BLaER1 (cell line): ENCODE measurements around the gene BCHE.
"Not testable (repeated sequence)": the region's sequence is repeated elsewhere in the genome, so short reads cannot be mapped to it uniquely, and the experiment has no call there.

Source experiments
- H3K27ac ChIP-seq: shearing (Covaris generic); formaldehyde crosslinking; 2 replicates; pipeline ENCODE4 v1.8.1; 2022
- H3K27me3 ChIP-seq: shearing (Covaris generic); formaldehyde crosslinking; 2 replicates; pipeline ENCODE4 v1.8.1; 2022
- H3K36me3 ChIP-seq: shearing (Covaris generic); formaldehyde crosslinking; 2 replicates; pipeline ENCODE4 v1.8.1; 2022
- H3K4me1 ChIP-seq: shearing (Covaris generic); formaldehyde crosslinking; 2 replicates; pipeline ENCODE4 v1.8.1; 2022
- H3K4me2 ChIP-seq: shearing (Covaris generic); formaldehyde crosslinking; 2 replicates; pipeline ENCODE4 v1.8.1; 2022
- H3K4me3 ChIP-seq: shearing (Covaris generic); formaldehyde crosslinking; 2 replicates; pipeline ENCODE4 v1.8.1; 2022
- H3K9ac ChIP-seq: shearing (Covaris generic); formaldehyde crosslinking; 2 replicates; pipeline ENCODE4 v1.8.1; 2022
- H3K9me3 ChIP-seq: shearing (Covaris generic); formaldehyde crosslinking; 2 replicates; pipeline ENCODE4 v1.8.1; 2022
- H4K20me1 ChIP-seq: shearing (Covaris generic); formaldehyde crosslinking; 2 replicates; pipeline ENCODE4 v1.8.1; 2022
- Cebpa-rat ChIP-seq: shearing (Covaris generic); IDR thresholded peaks from 2 replicates; pipeline ENCODE4 v1.8.1; 2022

BCHE gene

DNA sequence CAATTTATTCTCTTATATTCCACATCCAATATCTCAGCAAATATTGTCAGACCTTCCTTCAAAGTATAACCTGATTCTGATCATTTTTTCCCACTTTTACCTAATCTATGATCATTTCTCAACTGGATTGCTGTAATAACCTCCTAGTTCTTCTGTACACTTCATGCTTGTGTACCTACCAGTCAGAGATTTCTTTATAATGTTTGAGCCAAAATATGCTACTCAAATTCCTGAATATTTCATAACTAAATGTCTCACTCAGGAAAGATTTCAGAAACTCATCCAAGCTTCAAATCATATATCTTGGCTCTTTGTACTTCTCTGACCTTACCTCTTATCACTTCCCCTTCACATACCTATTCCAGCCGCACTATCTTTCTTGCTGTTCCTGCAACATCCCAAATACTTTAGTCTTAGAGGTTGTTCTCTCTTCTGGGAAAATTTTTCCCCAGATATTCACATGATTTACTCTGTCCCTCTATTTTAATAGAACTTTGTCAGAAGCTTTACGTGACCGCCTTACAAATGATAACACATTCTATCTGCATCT is 20.0 kb downstream of the BCHE start:
- H3K9ac ChIP-seq = no peak overlapping the region
- H3K27ac ChIP-seq = no peak overlapping the region
- H3K9me3 ChIP-seq = no peaks in the 10 kb centered on the region
- no peak for TF ChIP-seq Cebpa-rat
- H3K27me3 ChIP-seq = no peaks in the 10 kb centered on the region
- no peaks in the 10 kb centered on the region for H3K4me1 ChIP-seq
- H3K36me3 ChIP-seq = no peaks in the 10 kb centered on the region
- no peaks in the 10 kb centered on the region for H4K20me1 ChIP-seq
- no peak overlapping the region for H3K4me3 ChIP-seq
- no peak overlapping the region for H3K4me2 ChIP-seq

DNA sequence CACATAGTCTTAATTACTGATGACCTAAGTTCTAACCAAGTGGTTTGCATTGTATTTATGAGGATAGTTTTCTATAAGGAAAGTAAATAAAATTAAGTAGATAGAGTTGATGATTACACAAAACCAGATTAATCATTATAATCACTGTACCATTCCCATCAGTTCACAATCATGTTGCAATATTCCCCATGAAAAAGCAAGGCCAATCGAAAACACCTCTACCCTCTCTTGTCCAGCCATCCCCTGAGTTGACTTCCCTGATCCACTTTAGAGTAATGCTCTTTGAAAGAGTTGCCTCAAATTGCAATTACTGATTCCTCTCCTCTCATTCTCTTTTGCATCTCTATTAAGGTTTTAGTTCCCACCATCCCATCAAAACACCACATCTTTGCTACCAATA is 21.0 kb downstream of the BCHE start:
- H3K36me3 ChIP-seq = no peaks in the 10 kb centered on the region
- H3K9ac ChIP-seq = no peak overlapping the region
- no peaks in the 10 kb centered on the region for H3K27me3 ChIP-seq
- no peaks in the 10 kb centered on the region for H3K9me3 ChIP-seq
- TF ChIP-seq Cebpa-rat = no peak
- H3K27ac ChIP-seq = no peak overlapping the region
- no peak overlapping the region for H3K4me3 ChIP-seq
- no peak overlapping the region for H3K4me2 ChIP-seq
- no peaks in the 10 kb centered on the region for H3K4me1 ChIP-seq
- H4K20me1 ChIP-seq = no peaks in the 10 kb centered on the region

DNA sequence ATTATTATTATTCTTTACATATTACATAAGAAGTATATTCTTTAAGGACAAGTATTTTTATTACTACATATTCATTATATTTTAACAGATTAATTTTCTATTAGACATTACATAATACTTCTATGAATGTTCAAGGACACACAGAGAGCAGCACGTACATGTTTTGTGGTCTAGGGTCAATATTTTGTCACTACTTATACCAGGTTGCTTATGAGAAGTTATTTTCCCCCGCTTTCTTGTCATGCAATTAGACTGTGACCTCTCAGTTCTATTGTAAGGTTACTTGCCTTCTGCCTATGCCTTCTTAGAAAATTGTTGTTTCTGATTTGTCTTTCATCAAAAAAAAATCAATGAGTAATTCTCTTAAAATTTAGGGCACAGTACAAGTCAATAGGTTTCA is 21.5 kb downstream of the BCHE start:
- no peak overlapping the region for H3K9ac ChIP-seq
- no peaks in the 10 kb centered on the region for H3K4me1 ChIP-seq
- no peak overlapping the region for H3K4me3 ChIP-seq
- H3K27ac ChIP-seq = no peak overlapping the region
- H3K27me3 ChIP-seq = no peaks in the 10 kb centered on the region
- no peak for TF ChIP-seq Cebpa-rat
- no peaks in the 10 kb centered on the region for H3K36me3 ChIP-seq
- H3K9me3 ChIP-seq = no peaks in the 10 kb centered on the region
- H4K20me1 ChIP-seq = no peaks in the 10 kb centered on the region
- H3K4me2 ChIP-seq = no peak overlapping the region

DNA sequence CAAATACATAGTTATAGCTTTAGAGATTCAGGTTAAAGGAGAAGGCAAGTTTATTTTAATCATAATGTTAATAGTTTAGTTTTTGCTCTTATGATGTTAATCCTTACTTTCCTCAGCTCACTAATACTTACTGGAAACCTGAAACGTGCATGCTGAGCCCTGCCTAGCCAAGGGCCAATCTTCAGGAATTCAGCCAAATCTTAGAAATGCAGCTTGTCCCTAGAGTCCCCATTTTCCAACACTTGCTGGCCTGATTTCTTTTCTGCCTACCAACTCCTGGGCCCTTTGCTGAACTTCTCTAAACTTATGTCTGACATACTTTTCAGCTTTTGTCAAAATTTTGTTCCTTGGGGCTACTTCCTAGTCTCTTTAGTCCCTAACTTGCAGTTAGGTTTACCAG is 22.8 kb downstream of the BCHE start:
- Histone ChIP-seq H3K36me3 (no peaks in the 10 kb centered on the region), H3K27me3 (no peaks in the 10 kb centered on the region), H3K9ac (no peak overlapping the region), H3K4me2 (no peak overlapping the region), H3K4me3 (no peak overlapping the region), H3K9me3 (no peaks in the 10 kb centered on the region), H4K20me1 (no peaks in the 10 kb centered on the region), H3K4me1 (no peaks in the 10 kb centered on the region), H3K27ac (no peak overlapping the region)
- TF ChIP-seq Cebpa-rat = no peak

DNA sequence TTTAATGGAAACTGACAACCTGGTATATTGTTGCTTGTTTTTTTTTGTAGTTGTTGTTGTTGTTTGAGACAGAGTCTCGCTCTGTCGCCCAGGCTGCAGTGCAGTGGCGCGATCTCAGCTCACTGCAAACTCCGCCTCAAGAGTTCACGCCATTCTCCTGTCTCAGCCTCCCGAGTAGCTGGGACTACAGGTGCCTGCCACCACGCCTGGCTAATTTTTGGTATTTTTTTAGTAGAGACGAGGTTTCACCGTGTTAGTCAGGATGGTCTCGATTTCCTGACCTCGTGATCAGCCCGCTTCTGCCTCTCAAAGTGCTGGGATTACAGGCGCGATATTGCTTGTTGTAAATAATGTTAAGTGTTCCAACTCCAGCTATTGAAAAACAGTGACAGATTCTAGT is 29.3 kb downstream of the BCHE start:
- not testable (repeated sequence) for H3K4me3 ChIP-seq, H3K9me3 ChIP-seq, H4K20me1 ChIP-seq, H3K36me3 ChIP-seq, H3K4me1 ChIP-seq, H3K9ac ChIP-seq, H3K27ac ChIP-seq, H3K27me3 ChIP-seq, H3K4me2 ChIP-seq

DNA sequence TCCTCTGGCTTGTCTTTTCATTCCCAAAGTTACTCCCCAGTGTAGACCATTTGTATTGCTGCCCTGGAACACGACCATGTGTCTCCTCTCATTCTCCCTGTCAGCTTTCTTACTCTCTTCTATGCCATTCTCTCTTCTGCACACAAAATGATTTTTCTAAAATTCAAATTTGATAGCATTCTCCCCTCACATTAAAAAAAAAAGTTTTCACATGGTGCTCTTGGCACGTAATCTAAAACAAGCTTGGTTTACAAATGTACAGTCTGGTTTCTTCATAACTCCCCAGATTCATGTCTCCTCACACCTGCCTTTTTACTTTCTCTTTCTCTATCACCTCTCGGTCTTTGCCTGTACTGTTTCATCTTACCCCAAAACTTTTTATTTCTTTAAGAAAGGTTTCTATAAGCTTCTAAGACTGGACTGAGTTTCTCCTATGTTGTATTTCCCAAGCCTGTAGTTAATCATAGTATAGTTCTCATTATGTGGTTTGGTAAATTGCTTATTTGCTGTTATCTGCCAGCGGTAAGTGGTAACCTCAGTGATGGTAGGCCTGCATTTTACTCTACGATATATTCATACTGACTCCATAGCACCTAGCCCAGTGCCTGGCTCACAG is 31.2 kb downstream of the BCHE start:
- TF ChIP-seq Cebpa-rat = no peak
- no peak overlapping the region for H3K9ac ChIP-seq
- H3K27ac ChIP-seq = no peak overlapping the region
- no peaks in the 10 kb centered on the region for H3K36me3 ChIP-seq
- no peaks in the 10 kb centered on the region for H3K9me3 ChIP-seq
- no peaks in the 10 kb centered on the region for H3K27me3 ChIP-seq
- H3K4me1 ChIP-seq = no peaks in the 10 kb centered on the region
- no peak overlapping the region for H3K4me3 ChIP-seq
- no peak overlapping the region for H3K4me2 ChIP-seq
- H4K20me1 ChIP-seq = no peaks in the 10 kb centered on the region

DNA sequence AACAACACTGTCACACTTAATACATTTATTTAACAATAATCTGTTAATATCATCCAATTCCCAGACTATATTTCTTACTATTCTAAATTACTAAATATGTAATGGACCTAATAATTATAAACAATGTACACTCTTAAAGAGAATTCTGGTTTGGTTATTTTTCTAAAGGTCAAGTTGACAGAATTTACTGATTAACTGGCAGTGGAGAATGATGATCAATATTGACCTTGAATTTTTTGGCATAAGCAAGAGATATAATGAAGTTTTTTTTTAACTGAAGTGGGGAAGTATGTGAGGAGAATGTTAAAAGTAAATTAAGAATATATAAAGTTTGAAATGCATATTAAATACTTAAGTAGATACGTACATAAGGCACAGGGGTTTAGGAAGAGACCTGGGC is 33.8 kb downstream of the BCHE start:
- Histone ChIP-seq H3K4me1 (no peaks in the 10 kb centered on the region), H3K4me3 (no peak overlapping the region), H3K9ac (no peak overlapping the region), H3K4me2 (no peak overlapping the region), H3K36me3 (no peaks in the 10 kb centered on the region), H3K27ac (no peak overlapping the region), H3K9me3 (no peaks in the 10 kb centered on the region), H4K20me1 (no peaks in the 10 kb centered on the region), H3K27me3 (no peaks in the 10 kb centered on the region)
- no peak for TF ChIP-seq Cebpa-rat

DNA sequence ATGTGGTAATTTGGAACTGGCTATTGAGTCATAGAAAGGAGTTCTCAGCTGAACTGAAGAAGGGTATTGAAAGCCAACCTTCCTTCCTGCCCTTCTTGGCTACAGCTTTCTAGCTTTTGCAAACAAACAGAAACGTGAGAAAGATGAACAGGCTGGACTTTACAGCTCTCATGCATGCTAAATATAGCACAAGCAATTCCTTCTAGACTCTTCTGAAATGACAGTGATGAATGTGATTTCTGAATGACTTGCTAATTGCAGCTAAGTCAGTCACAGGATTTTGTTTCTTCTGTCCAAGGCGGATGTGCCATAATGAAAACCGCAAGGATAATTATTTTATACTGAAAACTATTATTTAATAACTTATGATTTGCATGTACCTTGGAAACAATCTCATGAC is 36.3 kb downstream of the BCHE start:
- Histone ChIP-seq H3K9ac (no peak overlapping the region), H3K36me3 (no peaks in the 10 kb centered on the region), H3K27ac (no peak overlapping the region), H3K9me3 (no peaks in the 10 kb centered on the region), H4K20me1 (no peaks in the 10 kb centered on the region), H3K4me2 (no peak overlapping the region), H3K27me3 (no peaks in the 10 kb centered on the region), H3K4me1 (no peaks in the 10 kb centered on the region), H3K4me3 (no peak overlapping the region)
- TF ChIP-seq Cebpa-rat = no peak

DNA sequence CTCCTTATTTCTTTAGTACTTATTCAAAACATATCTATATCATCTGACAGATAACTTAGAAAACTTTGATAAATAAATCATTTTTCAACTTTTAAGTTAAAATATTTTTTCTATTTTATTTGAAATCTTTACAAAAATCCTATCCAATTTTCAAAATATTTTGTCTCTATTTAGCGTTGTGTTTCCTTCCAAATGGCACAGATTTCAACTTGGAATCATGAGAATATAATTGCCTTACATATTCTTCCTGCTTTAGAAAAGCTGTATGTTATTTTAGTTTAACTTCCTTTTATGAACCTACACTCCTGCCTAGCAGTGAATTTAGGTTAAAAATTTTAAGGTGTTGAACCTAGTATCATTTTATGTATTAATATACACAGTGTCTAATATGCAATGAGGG is 38.2 kb downstream of the BCHE start:
- Histone ChIP-seq H3K4me1 (no peaks in the 10 kb centered on the region), H3K27me3 (no peaks in the 10 kb centered on the region), H3K36me3 (no peaks in the 10 kb centered on the region), H3K4me2 (no peak overlapping the region), H3K9ac (no peak overlapping the region), H3K4me3 (no peak overlapping the region), H4K20me1 (no peaks in the 10 kb centered on the region), H3K27ac (no peak overlapping the region), H3K9me3 (no peaks in the 10 kb centered on the region)
- TF ChIP-seq Cebpa-rat = no peak

DNA sequence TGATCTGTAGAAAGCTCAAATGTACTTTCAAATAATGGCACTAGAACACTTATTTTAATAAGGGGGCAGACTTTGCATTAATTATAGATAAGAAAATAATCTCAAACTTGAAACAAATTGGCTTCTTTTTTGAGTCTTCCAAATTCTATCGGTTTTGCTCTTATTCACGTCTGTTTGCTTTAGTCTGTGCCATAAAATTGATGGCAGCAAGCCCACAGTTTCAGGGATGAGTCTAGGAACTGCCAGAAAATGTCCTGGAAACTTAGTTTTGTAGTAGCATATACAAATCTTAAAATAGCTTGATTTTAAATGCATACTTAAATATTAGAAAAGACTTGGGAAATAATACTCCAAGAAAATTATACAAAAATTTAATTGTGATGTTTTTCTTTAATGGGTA is 39.7 kb downstream of the BCHE start:
- no peaks in the 10 kb centered on the region for H4K20me1 ChIP-seq
- H3K36me3 ChIP-seq = no peaks in the 10 kb centered on the region
- no peak overlapping the region for H3K4me3 ChIP-seq
- H3K9ac ChIP-seq = no peak overlapping the region
- TF ChIP-seq Cebpa-rat = no peak
- no peaks in the 10 kb centered on the region for H3K4me1 ChIP-seq
- no peak overlapping the region for H3K27ac ChIP-seq
- H3K27me3 ChIP-seq = no peaks in the 10 kb centered on the region
- H3K9me3 ChIP-seq = no peaks in the 10 kb centered on the region
- H3K4me2 ChIP-seq = no peak overlapping the region

DNA sequence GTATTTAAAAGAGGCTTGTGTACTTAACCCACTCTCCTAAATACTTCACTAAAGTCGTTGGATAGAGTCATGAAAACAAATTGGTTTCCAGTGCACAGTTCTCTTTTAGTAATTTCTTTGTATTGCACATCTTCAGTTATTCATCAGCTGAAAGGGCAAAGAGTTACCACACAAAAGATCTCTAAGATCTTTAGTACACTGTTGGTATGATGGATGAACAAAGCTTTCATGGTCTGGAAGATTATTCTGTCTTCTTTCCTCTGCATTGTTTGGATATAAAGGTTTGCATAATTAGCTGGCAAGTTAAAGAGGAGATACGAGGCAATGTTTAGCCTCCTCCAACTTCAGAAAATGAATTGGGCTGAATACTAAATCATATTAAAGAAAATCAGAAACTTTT is 40.5 kb downstream of the BCHE start:
- Histone ChIP-seq H3K4me3 (no peak overlapping the region), H3K4me1 (no peaks in the 10 kb centered on the region), H3K4me2 (no peak overlapping the region), H3K27me3 (no peaks in the 10 kb centered on the region), H3K9me3 (no peaks in the 10 kb centered on the region), H4K20me1 (no peaks in the 10 kb centered on the region), H3K27ac (no peak overlapping the region), H3K9ac (no peak overlapping the region), H3K36me3 (no peaks in the 10 kb centered on the region)
- no peak for TF ChIP-seq Cebpa-rat
